HG03175 (cell line): ENCODE results near the gene DHRS11.

Experiments
- ATAC-seq: cut with Tn5 transposase; IDR thresholded peaks from one replicate; pipeline ENCODE4 v1.9.1; 2021; ENCODE audit warnings: mild to moderate bottlenecking, moderate library complexity; ENCODE audit not compliant: unreplicated experiment

The DHRS11 gene

GRCh38 chr17:36612323-36612722, 20.6 kb downstream of the DHRS11 start:
- no peak for ATAC-seq

GRCh38 chr17:36613155-36613554, 21.5 kb downstream of the DHRS11 start:
- no peak for ATAC-seq

- no peak for ATAC-seq
Measured at GRCh38 chr17:36614081-36614480, 22.4 kb downstream of the DHRS11 start.

GRCh38 chr17:36614933-36615332, 23.3 kb downstream of the DHRS11 start:
- no peak for ATAC-seq

- ATAC-seq: no peak
Measured at GRCh38 chr17:36616061-36617029, 24.7 kb downstream of the DHRS11 start.

- no peak for ATAC-seq
Measured at GRCh38 chr17:36617773-36618172, 26.1 kb downstream of the DHRS11 start.

GRCh38 chr17:36623281-36623680, 31.6 kb downstream of the DHRS11 start:
- ATAC-seq: no peak

DNA sequence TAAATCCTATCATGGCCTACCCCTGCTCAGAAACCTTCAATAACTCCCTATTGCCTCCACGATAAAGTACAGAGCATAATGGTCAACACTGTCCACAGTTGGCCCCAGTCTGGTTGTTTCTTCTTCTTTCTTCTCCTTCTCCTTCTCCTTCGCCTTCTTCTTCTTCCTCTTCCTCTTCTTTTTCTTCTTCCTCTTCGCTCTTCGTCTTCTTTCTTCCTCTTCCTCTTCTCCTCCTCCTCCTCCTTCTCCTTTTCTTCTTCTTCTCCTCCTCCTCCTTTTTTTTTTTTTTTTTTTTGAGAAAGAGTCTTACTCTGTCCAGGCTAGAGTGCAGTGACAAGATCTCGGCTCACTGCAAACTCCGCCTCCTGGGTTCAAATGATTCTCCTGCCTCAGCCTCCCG, 33.5 kb downstream of the DHRS11 start:
- ATAC-seq: no peak

- ATAC-seq: no peak
Measured at GRCh38 chr17:36627101-36627500, 35.4 kb downstream of the DHRS11 start.

DNA sequence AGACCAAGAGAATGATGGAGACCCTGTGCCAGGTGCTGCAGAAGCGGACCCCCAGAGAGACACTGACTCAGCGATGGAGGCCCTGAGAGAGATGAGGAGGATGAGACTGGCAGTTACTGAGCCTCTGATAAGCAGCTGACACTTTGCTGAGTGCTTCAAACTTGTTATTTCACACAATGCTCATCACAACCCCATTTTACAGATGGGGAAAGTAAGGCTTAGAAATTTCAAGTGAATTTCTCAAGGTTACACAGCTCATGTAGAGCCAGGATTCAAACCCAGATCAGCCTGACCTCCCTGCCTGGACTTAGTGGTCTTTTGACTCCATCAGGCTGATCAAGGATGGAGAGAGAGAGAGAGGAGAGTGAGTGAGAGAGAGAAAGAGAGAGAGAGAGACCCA, 36.9 kb downstream of the DHRS11 start:
- ATAC-seq: no peak

DNA sequence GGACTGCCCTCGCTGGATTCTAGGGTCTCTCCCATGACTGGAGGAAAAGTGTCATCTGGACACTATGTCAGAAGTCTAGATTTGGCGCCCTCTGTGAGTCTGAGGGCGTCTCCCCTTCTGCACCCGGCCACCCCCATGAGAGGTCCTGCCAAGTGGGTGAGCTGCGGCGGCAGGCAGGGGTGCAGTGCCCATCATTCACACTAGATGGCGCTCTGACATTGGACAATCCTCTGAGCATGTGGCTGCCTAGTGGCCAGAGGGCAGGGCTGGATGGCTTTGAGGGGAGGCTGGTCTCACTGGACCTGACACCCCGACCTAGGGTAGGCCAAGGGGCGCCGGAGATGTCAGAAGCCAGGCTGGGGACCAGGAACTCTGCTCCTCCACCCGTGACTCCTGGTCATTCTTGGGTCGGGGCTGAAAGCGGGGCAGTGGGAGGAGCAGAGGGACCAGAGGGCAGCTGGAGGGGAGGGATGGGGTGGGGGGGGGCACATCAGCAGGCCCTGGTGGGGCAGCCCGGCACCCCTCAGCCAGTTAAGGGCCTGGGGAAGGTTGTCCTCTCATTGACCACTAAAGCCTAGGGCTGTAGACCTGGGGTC, 37.7 kb downstream of the DHRS11 start:
- ATAC-seq: peak; percentile 53

- no peak for ATAC-seq
Measured at GRCh38 chr17:36629970-36630502, 38.4 kb downstream of the DHRS11 start.

DNA sequence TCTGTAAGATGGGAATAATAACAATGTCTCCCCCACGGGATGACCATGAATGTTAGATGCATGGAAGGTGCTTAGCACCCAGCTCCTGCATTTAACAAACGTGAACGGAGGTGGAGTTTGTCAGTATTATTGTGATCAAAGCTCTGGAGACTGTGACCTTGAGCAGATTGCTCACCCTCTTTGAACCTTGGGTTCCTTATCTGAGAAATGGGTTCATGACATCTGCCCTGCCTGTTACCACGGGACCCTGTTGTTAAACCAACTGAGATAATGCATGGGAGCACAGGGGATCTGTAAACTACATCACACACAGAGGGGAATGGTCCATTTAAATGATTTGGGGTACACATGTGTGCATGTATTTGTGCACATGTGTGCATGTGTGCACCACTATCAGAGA, 39.3 kb downstream of the DHRS11 start:
- ATAC-seq: no peak

DNA sequence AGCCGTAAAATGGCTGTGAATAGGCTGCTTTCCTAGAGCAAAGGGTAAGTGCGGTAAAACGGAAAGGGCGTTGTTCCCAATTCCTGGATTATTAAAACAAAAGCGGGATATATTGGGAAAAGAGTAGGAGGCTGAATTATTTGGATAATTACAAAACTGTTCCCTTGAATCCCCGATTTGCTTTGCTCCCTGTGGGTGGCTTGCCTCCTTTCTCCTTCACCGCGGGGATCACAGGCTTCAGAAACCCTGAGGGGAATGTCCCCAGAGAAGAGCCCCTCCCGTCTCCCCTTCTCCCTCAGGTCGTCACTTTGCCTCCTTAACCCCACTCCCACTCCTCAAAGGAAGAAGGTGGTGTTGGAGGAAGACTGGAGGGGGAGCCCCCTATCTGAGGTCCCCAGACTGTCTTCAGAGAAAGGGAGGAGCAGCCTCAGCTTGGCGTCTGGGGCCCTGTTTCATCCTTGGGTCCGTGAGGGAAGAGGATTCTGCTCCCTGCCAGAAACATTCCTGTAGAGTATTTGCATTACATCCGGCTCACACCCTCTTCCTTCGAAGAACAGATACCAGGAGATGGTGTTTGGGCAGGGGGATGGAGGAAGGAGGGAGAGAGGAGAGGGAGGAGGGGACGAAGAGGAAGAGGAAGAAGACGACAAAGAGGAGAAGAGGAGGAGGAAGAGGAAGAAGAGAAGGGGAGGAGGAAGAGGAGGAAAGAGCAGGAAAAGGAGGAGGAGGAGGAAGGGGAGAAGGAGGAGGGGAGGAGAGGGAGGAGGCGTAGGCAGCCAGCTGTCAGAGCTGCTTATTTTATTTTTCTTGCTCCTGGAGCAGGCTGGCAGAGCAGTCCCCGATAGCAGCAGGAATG, 41.5 kb downstream of the DHRS11 start:
- ATAC-seq: no peak

DNA sequence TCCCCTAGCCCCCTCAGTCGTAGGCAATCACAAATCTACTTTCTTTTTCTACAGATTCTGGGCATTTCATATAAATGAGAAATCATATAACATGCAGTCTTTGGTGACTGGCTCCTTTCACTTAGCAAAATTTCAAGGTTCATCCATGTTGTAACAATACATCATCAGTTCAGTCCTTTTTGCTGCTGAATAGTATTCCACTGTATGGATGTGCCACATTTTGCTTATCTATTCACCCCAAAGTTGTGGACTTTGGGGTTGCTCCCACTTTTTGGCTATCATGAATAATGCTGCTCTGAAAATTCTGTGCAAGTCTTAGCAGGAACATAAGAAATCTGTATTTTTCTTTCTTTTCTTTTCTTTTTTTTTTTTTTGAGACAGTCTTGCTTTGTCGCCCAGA, 48.7 kb downstream of the DHRS11 start:
- no peak for ATAC-seq

- ATAC-seq: no peak
Measured at GRCh38 chr17:36640836-36641235, 49.2 kb downstream of the DHRS11 start.

DNA sequence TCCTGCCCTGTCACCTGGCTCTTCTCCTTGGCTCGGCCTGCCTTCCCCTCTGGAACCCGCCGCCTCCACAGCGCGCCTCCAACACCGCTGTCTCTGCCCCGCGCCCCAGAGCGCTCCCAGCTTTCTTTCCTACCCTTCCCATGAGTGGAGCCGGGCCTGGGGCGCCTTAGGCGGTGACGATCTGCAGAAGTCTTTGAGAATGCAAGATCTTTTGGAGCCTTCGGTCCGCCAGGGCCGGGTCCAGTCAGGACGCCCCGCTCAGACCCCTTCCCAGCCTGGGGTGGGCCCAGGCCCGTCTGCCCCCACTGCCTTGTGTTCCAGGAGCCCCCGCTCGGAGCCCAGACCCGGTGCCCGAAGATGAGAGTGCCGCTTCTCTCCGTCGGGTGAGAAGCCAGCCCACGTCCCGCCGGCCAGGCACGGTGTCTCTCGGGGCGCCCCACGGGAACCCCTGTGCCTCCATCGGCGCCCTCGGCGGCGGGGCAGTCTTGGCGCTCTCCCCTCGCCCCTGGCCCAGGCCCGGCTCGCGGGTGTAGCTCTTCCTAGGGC, 49.7 kb downstream of the DHRS11 start:
- ATAC-seq: no peak

- ATAC-seq: no peak
Measured at GRCh38 chr17:36641877-36642845, 50.5 kb downstream of the DHRS11 start.

DNA sequence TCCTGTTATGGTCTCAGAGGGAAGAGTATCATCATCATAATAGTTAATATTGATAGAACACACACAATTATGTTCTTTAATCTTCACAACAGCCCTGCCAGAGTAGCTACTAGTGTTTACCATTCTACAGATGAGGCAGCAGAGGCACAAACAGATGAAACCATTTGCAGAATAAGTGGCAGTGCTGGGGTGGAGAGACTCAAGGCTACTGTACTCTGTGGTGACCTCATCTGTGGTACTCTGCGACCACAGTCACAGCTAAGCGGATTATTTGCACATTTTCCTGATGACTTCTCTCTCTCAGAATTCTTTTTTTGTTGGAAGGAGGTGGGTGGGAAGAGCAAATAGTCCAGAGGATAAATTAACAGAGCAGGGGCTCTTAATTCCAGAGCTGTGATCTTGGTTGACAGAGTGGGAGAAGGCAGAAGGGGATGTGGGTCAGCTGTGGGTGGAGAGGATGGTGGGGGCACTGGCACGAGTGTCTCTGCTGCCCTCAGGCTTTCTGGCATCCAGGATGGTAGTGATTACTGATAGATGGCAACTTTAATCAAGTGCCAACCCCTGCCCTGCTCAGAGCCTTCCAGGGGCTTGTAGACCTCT, 51.5 kb downstream of the DHRS11 start:
- no peak for ATAC-seq
